ENCODE results near the gene PON3.
A peak's percentile ranks its signal among the peaks of the same experiment; 100 is the strongest.

PON3 gene

DNA sequence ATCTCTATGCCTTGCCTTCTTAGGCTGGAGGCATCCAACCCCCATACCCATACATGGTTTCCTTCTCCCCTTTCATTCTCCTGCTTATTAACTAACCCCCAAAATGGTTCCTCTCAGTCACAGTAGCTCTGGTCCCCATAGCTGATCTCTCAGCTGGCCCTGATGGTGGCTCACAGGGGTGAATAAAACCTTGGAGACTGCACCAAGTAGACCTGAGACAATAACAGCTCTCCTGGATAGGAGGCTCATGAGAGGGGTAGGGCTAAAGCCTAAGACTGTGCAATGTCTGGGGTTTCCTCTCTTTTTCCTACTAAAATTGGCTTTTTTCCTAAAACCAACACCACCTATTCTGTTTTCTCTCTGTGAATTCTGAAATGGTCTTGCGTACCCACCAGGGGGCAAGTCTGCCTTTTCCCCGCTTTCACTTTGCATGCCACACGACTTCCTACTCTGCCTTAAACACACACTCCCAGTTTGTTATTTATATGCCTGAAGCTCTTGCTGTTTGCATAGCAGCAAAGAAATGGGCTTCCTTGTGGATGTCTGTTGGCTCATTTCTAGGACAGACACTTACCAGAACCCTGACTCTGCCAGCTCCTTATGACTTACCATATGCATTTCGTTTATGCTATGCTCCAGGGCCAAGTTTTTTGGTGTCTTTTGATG is 53.4 kb downstream of the PON3 start:
- Histone ChIP-seq H3K4me3 (ENCODE audit: low read depth, low read length, poor library complexity, severe bottlenecking) (no peak overlapping the region), H3K4me1 (ENCODE audit: insufficient read depth, low read length, severe bottlenecking) (no peaks in the 10 kb centered on the region), H4K20me1 (ENCODE audit: insufficient read depth, low read length) (no peaks in the 10 kb centered on the region), H3K4me2 (ENCODE audit: low read length) (no peak overlapping the region), H3K9me3 (ENCODE audit: low read length) (no peaks in the 10 kb centered on the region), H2AFZ (ENCODE audit: low read length) (no peak overlapping the region), H3F3A (ENCODE audit: insufficient read depth, low read length) (no peaks in the 10 kb centered on the region), H3K27ac (ENCODE audit: low read depth, low read length, poor library complexity, severe bottlenecking) (no peak overlapping the region), H3K9ac (ENCODE audit: low read length) (no peak overlapping the region), H3K27me3 (ENCODE audit: insufficient read depth, low read length) (no peaks in the 10 kb centered on the region), H3K79me2 (ENCODE audit: insufficient read depth, low read length) (no peaks in the 10 kb centered on the region), H3K9me2 (ENCODE audit: low read depth, low read length) (no peaks in the 10 kb centered on the region), H3K36me3 (ENCODE audit: insufficient read depth, low read length) (no peaks in the 10 kb centered on the region)
- TF ChIP-seq, protein P1, sequence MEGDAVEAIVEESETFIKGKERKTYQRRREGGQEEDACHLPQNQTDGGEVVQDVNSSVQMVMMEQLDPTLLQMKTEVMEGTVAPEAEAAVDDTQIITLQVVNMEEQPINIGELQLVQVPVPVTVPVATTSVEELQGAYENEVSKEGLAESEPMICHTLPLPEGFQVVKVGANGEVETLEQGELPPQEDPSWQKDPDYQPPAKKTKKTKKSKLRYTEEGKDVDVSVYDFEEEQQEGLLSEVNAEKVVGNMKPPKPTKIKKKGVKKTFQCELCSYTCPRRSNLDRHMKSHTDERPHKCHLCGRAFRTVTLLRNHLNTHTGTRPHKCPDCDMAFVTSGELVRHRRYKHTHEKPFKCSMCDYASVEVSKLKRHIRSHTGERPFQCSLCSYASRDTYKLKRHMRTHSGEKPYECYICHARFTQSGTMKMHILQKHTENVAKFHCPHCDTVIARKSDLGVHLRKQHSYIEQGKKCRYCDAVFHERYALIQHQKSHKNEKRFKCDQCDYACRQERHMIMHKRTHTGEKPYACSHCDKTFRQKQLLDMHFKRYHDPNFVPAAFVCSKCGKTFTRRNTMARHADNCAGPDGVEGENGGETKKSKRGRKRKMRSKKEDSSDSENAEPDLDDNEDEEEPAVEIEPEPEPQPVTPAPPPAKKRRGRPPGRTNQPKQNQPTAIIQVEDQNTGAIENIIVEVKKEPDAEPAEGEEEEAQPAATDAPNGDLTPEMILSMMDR (IDR thresholded peaks at IDR 0.05; ENCODE audit: low read length) = 0 out of 2 replicates have a peak, but pooled peaks have one; percentile 7
- no peak for TF ChIP-seq EZH2 (IDR thresholded peaks at IDR 0.05; ENCODE audit: borderline replicate concordance, low read length)

DNA sequence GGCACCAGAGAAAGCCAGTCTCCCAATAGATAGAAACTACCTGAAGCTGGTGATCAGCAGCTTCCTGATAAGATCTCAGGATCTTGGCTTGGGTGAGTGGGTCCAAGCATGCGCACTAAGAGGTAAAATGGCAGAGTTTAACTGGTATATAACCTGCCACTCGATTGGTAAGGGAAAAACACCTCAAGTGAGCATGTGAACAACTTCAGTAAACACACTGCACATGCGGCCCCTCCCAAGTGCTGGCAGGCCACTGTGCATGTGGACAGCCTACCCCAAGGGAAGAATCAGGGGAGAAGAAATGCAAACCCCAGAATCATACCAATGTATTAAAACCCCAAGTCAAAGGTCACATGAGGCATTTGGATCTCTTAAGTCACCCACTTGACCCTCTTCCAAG is 54.1 kb downstream of the PON3 start:
- no peaks in the 10 kb centered on the region for H3K36me3 ChIP-seq (ENCODE audit: insufficient read depth, low read length)
- no peak overlapping the region for H3K4me2 ChIP-seq (ENCODE audit: low read length)
- H3K9ac ChIP-seq (ENCODE audit: low read length) = no peak overlapping the region
- no peak overlapping the region for H3K27ac ChIP-seq (ENCODE audit: low read depth, low read length, poor library complexity, severe bottlenecking)
- H3K27me3 ChIP-seq (ENCODE audit: insufficient read depth, low read length) = no peaks in the 10 kb centered on the region
- H3K9me3 ChIP-seq (ENCODE audit: low read length) = no peaks in the 10 kb centered on the region
- no peaks in the 10 kb centered on the region for H3K9me2 ChIP-seq (ENCODE audit: low read depth, low read length)
- H3K79me2 ChIP-seq (ENCODE audit: insufficient read depth, low read length) = no peaks in the 10 kb centered on the region
- TF ChIP-seq, protein P1 (IDR thresholded peaks at IDR 0.05; ENCODE audit: low read length) = no peak
- TF ChIP-seq EZH2 (IDR thresholded peaks at IDR 0.05; ENCODE audit: borderline replicate concordance, low read length) = no peak
- H3F3A ChIP-seq (ENCODE audit: insufficient read depth, low read length) = no peaks in the 10 kb centered on the region
- H4K20me1 ChIP-seq (ENCODE audit: insufficient read depth, low read length) = no peaks in the 10 kb centered on the region
- H3K4me3 ChIP-seq (ENCODE audit: low read depth, low read length, poor library complexity, severe bottlenecking) = no peak overlapping the region
- no peak overlapping the region for H2AFZ ChIP-seq (ENCODE audit: low read length)
- no peaks in the 10 kb centered on the region for H3K4me1 ChIP-seq (ENCODE audit: insufficient read depth, low read length, severe bottlenecking)

DNA sequence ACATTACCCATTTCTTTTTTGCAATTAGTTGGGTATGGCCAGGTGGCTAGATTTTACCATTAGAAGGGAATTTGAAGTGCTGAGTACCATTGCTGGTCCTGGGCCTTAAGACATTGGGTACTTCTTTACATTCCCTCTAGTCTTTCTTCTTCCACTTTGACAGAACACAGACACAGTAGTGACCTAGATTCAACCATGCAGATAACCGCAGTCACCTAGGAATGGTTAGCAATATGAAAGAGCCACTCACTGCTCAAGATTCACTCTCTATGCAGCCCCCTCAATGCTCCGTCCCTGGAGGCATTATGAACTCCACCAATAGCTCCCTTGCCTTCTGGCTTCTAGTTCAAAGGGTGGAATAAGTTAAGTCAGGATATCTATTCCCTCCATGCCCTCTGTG is 55.7 kb downstream of the PON3 start:
- H3K9me2 ChIP-seq (ENCODE audit: low read depth, low read length) = no peaks in the 10 kb centered on the region
- H3K9ac ChIP-seq (ENCODE audit: low read length) = no peak overlapping the region
- H3K9me3 ChIP-seq (ENCODE audit: low read length) = no peaks in the 10 kb centered on the region
- no peak overlapping the region for H3K4me3 ChIP-seq (ENCODE audit: low read depth, low read length, poor library complexity, severe bottlenecking)
- H3K4me1 ChIP-seq (ENCODE audit: insufficient read depth, low read length, severe bottlenecking) = no peaks in the 10 kb centered on the region
- H2AFZ ChIP-seq (ENCODE audit: low read length) = no peak overlapping the region
- H3K27me3 ChIP-seq (ENCODE audit: insufficient read depth, low read length) = no peaks in the 10 kb centered on the region
- H3F3A ChIP-seq (ENCODE audit: insufficient read depth, low read length) = no peaks in the 10 kb centered on the region
- H4K20me1 ChIP-seq (ENCODE audit: insufficient read depth, low read length) = no peaks in the 10 kb centered on the region
- no peak overlapping the region for H3K4me2 ChIP-seq (ENCODE audit: low read length)
- no peak overlapping the region for H3K27ac ChIP-seq (ENCODE audit: low read depth, low read length, poor library complexity, severe bottlenecking)
- TF ChIP-seq EZH2 (IDR thresholded peaks at IDR 0.05; ENCODE audit: borderline replicate concordance, low read length) = no peak
- TF ChIP-seq, protein P1 (IDR thresholded peaks at IDR 0.05; ENCODE audit: low read length) = no peak
- no peaks in the 10 kb centered on the region for H3K79me2 ChIP-seq (ENCODE audit: insufficient read depth, low read length)
- no peaks in the 10 kb centered on the region for H3K36me3 ChIP-seq (ENCODE audit: insufficient read depth, low read length)
